GM21717 (cell line): ENCODE data around the gene CCDC80.
"Not testable (repeated sequence)": the region's sequence is repeated elsewhere in the genome, so short reads cannot be mapped to it uniquely, and the experiment has no call there.

Source experiments
- ATAC-seq: cut with Tn5 transposase; IDR thresholded peaks from one replicate; pipeline ENCODE4 v1.9.1; 2021; ENCODE audit warnings: mild to moderate bottlenecking, moderate library complexity; ENCODE audit not compliant: unreplicated experiment

Gene CCDC80

GRCh38 chr3:112597945-112598344 lies 43.0 kb downstream of the CCDC80 start:
- no peak for ATAC-seq

DNA sequence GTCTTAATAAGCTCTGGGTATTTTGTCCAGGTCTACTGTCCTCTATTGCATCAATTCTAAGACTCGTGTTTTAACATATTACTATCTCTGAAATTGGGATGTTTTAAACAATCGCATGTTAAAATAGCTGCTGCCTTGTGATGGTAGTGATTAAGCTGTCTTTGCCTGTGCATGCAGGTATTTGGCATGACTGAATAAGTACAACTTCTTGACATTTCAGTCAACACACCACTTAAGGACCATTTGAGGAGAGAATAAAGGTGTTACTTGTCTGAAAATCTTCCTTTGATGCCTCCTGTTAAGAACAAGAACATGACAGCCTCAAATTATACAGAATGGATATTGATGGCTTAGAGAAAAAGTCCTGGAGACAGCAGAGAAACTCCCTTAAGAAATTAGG lies 46.1 kb downstream of the CCDC80 start:
- no peak for ATAC-seq

DNA sequence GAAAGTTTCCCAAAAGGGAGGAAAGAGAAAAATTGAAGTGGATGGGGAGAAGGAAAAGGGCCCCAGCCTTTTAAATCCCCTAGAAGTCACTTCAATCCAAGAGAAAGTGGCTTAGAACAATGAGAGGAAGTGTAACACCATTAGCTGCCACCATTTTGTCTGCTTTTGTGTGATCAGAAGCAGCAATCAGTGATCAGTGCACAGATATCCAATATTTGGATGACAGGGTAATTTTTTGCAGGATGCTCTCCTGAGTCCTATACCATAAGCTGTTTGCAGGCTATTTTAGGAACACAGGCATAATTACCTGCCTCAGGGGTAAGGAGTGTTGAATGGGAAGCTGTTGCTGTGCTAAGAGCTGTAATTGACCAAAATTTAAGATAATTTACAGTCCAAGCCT lies 47.7 kb downstream of the CCDC80 start:
- no peak for ATAC-seq

- ATAC-seq: no peak
Observed at GRCh38 chr3:112587336-112587735, 53.6 kb downstream of the CCDC80 start.

DNA sequence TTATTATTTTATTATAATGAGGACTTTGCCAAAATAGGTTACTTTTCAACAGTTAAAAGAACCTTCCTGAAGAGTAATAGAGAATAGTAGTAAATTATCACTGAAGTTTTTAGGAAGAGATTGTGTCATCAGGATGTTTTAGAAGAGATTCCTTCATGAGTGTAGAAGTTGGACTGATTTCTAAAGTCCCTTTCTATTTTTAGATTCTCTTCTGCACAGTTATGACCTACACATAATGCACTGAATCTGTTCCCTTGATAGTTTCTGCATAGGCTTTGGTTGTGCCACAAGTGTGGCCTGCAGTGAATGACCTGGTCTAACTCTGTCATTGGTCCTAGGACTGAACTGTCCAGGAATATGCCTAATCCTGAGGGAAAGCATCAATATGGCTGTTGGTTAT lies 55.2 kb downstream of the CCDC80 start:
- no peak for ATAC-seq

DNA sequence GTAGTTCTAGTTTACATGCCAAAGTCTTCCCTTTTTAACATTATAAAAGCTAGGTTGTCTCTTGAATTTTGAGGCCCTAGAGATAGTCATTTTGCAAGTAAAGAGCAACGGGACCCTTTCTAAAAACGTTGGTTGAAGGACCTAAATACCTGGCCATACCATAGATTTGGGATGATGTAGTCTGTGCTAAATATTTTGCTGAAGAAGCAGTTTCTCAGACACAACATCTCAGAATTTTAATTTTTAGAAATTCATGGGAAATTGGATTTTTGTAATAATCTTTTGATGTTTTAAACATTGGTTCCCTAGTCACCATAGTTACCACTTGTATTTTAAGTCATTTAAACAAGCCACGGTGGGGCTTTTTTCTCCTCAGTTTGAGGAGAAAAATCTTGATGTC lies 57.8 kb downstream of the CCDC80 start:
- no peak for ATAC-seq

- no peak for ATAC-seq
Observed at GRCh38 chr3:112582244-112582874, 58.6 kb downstream of the CCDC80 start.

- no peak for ATAC-seq
Observed at GRCh38 chr3:112579697-112580096, 61.2 kb downstream of the CCDC80 start.

DNA sequence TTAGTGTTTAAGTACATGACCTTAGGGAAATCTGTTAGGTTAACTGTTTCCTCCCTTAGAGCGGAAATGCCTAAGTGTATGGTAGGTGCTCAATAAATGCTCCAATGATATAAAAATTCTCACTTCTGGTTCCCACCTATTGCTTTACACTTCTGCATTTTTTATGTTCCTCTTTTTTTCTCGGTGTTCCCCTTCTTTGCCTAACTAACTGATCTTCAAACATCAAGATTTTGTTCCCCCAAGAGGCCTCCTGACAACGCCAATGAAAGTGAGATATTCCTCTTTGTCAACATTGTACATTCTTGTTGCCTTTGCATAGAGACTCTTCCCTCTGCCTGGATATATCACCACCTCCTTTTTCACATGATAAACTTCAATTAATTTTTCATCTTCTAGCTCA lies 61.7 kb downstream of the CCDC80 start:
- ATAC-seq: no peak

DNA sequence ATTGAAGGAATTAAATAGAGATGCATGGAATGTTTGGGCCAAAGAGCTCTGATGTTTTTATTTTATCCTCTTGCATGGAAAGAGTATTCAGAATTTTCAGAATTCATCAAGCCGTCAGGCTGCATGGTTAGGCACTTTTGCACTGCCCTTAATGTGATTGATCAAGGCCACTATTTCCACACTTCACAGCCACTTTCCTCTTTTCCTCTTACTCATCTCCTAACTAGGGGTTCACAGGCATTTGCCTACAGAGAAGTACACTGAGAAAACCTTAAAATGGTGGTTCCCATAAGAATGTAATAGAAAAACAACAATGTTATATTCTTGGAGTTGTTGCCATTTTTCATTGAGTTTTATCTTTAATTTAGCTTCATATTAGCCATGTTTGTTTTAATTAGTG lies 68.2 kb downstream of the CCDC80 start:
- ATAC-seq: no peak

DNA sequence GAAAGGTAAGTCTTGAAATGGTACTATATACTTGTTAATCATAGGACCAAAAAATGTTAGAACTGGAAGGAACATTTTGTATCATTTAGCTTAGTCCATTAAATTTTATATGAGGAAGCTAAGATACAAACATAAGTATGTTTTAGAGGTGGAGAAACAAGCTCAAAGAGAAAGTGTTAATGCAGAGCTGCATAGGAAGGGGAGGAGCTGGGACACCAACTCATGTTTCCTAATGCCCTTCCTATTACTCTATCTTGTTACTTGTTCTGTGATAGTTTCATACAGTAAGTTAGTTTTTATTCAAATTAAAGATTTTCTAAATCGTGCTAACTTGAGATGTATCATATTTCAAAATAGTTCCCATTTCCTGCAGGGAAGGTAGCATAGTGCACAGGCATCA lies 71.7 kb downstream of the CCDC80 start:
- ATAC-seq: no peak

- ATAC-seq: no peak
Observed at GRCh38 chr3:112568642-112569041, 72.3 kb downstream of the CCDC80 start.

- no peak for ATAC-seq
Observed at GRCh38 chr3:112564940-112565305, 76.0 kb downstream of the CCDC80 start.

DNA sequence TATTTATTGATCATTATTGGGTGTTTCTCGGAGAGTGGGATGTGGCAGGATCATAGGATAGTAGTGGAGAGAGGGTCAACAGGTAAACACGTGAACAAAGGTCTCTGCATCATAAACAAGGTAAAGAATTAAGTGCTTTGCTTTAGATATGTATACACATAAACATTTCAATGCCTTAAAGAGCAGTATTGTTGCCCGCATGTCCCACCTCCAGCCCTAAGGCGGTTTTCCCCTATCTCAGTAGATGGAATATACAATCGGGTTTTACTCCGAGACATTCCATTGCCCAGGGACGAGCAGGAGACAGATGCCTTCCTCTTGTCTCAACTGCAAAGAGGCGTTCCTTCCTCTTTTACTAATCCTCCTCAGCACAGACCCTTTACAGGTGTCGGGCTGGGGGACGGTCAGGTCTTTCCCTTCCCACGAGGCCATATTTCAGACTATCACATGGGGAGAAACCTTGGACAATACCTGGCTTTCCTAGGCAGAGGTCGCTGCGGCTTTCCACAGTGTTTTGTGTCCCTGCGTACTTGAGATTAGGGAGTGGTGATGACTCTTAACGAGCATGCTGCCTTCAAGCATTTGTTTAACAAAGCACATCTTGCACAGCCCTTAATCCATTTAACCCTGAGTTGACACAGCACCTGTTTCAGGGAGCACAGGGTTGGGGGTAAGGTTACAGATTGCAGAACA lies 76.5 kb downstream of the CCDC80 start:
- not testable (repeated sequence) for ATAC-seq

- peak; percentile 78 for ATAC-seq
Observed at GRCh38 chr3:112561734-112562529, 79.0 kb downstream of the CCDC80 start, which contains the start of the genes ATG3 and SLC35A5. TSS of gene ATG3 (minus strand) at chr3:112561962. CDS start at chr3:112561528, 434 bp downstream. TSS of gene SLC35A5 (plus strand) at chr3:112562045. CDS start at chr3:112563404, 1,359 bp downstream.

- peak; percentile 56 for ATAC-seq
Observed at GRCh38 chr3:112561484-112561733, 79.5 kb downstream of the CCDC80 start.

DNA sequence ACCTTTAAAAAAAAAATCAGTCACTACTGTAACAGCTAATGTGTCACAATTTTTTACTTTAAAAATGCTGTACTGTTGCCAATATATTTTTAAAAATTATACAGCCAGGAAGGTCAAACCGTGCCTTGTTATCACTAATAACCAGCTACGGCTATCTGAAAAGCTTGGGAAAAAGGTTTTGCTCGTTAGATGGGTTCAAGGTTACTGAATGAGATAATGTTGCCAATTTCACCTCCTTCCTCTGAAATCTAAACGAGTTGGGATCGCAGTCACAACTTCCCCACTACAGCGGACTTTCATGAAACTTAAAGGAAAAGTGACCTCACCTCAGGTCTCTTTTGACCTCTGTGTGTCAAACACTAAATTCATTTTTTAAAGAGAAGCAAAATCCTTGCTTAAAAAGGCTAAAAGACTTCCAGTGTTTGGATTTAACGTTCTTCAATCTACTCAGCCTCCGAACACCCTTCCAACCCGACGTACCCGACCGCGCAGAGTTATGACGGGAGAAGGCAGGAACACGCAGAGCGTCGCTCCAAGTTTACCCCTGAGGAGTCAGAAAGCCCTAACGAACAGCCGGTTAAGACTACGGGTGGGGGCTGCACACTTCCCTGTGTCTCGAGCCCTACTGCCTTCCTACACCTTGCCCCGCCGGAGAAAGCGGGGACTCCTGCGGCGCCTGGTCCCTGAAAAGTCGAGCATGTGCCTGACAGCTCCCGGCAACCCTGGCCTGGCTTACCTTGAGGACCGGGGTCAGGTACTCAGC lies 80.0 kb downstream of the CCDC80 start:
- ATAC-seq: peak; percentile 22

DNA sequence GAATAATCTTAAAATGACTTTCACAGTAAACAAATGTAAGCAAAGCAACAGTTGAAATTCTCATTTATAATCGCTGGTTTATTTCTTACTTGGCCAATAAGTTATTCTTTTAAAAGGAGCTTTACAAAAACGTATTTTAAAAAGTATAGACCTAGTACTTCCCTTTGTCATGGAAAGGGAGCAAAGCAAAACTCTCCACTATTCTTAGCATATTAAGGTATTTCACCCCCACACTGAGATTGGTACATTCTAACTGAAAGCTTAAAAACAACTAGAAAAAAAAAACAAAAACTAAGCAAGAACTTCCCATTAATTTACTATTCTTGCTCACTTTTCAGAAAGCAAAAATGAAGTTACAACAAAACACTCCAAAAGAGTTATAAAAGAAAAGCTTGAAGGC lies 80.6 kb downstream of the CCDC80 start:
- ATAC-seq: no peak

GRCh38 chr3:112557976-112558375 lies 83.0 kb downstream of the CCDC80 start:
- ATAC-seq: no peak

GRCh38 chr3:112555535-112556170 lies 85.3 kb downstream of the CCDC80 start:
- no peak for ATAC-seq

DNA sequence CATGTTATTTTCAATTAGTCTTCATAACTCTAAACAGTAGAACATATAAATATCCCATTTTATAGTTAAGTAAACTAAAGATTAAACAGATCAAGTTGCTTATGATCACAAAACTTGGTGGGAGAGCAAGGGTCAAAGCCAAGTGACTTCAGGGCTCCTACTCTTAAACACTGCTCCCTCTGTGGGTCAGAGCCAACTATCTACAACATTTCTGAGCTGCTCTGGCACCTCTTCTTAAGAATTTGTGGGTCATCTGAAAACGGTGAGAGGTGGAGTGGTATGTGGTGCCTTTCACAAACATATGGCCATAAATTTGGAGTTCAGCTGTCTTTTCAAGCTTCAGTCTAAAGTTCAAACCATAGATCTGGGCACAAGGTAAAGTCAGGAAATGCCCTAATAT lies 90.1 kb downstream of the CCDC80 start:
- no peak for ATAC-seq
